ENCODE measurements around the gene CALM3. TPM values are rescaled to one million over a fixed set of nuclear protein-coding genes. Genes with fewer than 3 reads are reported as not detected.

The CALM3 gene
- 339 and 343 TPM in 2 replicates for total RNA-seq (2021)
- long read RNA-seq, transcript CALM3-201 (6 exons, 2,289 nt) = major isoform, 475 of 522 reads
- long read RNA-seq, transcript CALM3-202 (6 exons, 702 nt) = minor isoform, 7 of 522 reads
- long read RNA-seq, partial matches to known transcripts = 12 of 522 reads
- long read RNA-seq, other reads (novel, unspliced or antisense) = 23 of 522 reads

DNA sequence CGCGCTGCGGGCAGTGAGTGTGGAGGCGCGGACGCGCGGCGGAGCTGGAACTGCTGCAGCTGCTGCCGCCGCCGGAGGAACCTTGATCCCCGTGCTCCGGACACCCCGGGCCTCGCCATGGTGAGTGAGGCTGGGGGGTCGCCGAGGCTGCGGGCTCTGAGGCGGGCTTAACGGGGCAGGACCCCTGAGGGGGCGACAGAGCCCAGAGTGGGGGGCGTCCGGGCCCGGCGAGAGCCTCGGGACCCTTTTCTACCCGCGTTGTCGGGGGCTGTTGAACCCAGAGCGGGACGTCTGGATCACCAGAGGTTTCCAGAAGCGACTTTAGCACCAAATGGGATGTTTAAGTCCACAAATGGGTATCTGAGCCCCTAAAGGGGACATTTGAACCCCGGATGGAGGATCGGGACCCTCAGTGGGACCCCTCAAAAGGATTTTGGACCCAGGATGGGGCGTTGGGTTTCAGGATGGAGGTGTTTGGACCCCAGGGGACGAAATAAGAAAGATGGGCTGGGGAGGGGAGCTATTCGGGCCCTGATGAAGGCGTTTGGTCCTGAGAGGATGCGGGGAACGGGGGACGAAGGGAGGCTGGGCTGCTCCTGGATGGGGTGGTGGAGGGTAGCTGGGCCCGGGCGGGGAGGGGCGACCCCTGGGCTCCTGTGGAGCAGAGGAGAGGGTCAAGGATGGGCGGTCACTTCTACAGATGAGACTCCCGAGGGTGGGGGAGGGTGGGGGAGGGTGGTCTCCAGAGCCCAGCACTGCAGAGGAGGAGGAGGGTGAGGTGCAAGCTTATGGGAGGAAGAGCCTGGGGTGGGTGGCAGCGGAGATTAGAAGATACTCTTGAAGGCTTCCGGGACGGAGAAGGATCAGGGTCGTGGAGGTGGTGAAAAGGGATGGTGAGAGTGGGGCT is at the start of gene CALM3:
TSS of gene CALM3 (plus strand) at position 13 of the 907 bp plus-strand sequence. CDS start at position 118, 105 bp downstream.
- no peaks in the 10 kb centered on the region for H3K9me3 ChIP-seq (ENCODE audit: control insufficient read depth, low read depth, low read length)
- no peak within 1 kb of the TSS for H3K23ac ChIP-seq (ENCODE audit: insufficient read length, low read depth, low read length)
- no peak within 1 kb of the TSS for H4K8ac ChIP-seq (replicated peaks; ENCODE audit: insufficient read length, low read depth, low read length)
- Mint-ChIP-seq H3K9me3 (peaks cover 3 to 9% of the 10 kb centered on the region in 2 experiments; a peak in 3 of 5 replicates), H3K36me3 (ENCODE audit: insufficient read depth in 1 of 3, low read depth in 3 of 3) (peaks cover 6 to 18% (median 13%) of the 10 kb centered on the region in 3 experiments; a peak in 6 of 7 replicates), H3K4me1 (peaks cover 19 to 31% of the 10 kb centered on the region in 2 experiments), H3K4me3 (peak within 1 kb of the TSS; percentile 94 to 98), H3K27me3 (ENCODE audit: low read depth) (peaks cover 5% of the 10 kb centered on the region; the same call in 1 of the 2 replicates), H3K27ac (peak within 1 kb of the TSS; percentile 100)
- no peak within 1 kb of the TSS for H2BK20ac ChIP-seq (ENCODE audit: low read depth, low read length, poor library complexity, severe bottlenecking)
- H3K4ac ChIP-seq (ENCODE audit: low read depth, low read length) = no peak within 1 kb of the TSS; the same call in 1 of the 2 replicates
- no peaks in the 10 kb centered on the region for H3K4me1 ChIP-seq (ENCODE audit: insufficient read depth, low read length)
- peak within 1 kb of the TSS; percentile 65 for H3K4me2 ChIP-seq (ENCODE audit: insufficient read depth, insufficient read length, low read length)
- H2AK5ac ChIP-seq (ENCODE audit: insufficient read length, low read length) = no peak within 1 kb of the TSS
- peak within 1 kb of the TSS; percentile 83 for H2BK5ac ChIP-seq (ENCODE audit: insufficient read length, low read length)
- peaks cover 7% of the 10 kb centered on the region for H3K79me1 ChIP-seq (ENCODE audit: insufficient read depth, low read depth, low read length, poor library complexity, severe bottlenecking)
- DNase-seq = no peak
- H3K14ac ChIP-seq (ENCODE audit: insufficient read depth, low read length) = peak within 1 kb of the TSS; percentile 90
- H4K91ac ChIP-seq (ENCODE audit: insufficient read length, low read depth, low read length) = no peak within 1 kb of the TSS
- H3K79me2 ChIP-seq (ENCODE audit: insufficient read depth, low read length) = peaks cover 5% of the 10 kb centered on the region; the same call in 1 of the 2 replicates
- no peak within 1 kb of the TSS for H2BK120ac ChIP-seq (ENCODE audit: low read depth, low read length, poor library complexity, severe bottlenecking)
- peak within 1 kb of the TSS; percentile 89 for H3K18ac ChIP-seq (ENCODE audit: insufficient read length, low read depth, low read length)
- WGBS (ENCODE audit: extremely low coverage, insufficient read length, low lambda C conversion rate) = no CpG with 5 or more reads among the region's 51 CpGs
- peak within 1 kb of the TSS; percentile 53 for H3K56ac ChIP-seq (ENCODE audit: insufficient read length, low read depth, low read length)
- peak within 1 kb of the TSS; percentile 88 for H3K9ac ChIP-seq (ENCODE audit: extremely low read depth, insufficient read length, low read length)
- peaks cover 12% of the 10 kb centered on the region for H3K23me2 ChIP-seq (ENCODE audit: insufficient read length, low read depth, low read length, poor library complexity, severe bottlenecking)
- TF ChIP-seq, protein P1, sequence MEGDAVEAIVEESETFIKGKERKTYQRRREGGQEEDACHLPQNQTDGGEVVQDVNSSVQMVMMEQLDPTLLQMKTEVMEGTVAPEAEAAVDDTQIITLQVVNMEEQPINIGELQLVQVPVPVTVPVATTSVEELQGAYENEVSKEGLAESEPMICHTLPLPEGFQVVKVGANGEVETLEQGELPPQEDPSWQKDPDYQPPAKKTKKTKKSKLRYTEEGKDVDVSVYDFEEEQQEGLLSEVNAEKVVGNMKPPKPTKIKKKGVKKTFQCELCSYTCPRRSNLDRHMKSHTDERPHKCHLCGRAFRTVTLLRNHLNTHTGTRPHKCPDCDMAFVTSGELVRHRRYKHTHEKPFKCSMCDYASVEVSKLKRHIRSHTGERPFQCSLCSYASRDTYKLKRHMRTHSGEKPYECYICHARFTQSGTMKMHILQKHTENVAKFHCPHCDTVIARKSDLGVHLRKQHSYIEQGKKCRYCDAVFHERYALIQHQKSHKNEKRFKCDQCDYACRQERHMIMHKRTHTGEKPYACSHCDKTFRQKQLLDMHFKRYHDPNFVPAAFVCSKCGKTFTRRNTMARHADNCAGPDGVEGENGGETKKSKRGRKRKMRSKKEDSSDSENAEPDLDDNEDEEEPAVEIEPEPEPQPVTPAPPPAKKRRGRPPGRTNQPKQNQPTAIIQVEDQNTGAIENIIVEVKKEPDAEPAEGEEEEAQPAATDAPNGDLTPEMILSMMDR (conservative IDR thresholded peaks at IDR 0.05) = no peak
- peak within 1 kb of the TSS; percentile 33 for H4K5ac ChIP-seq (ENCODE audit: insufficient read length, low read depth, low read length)
- H2BK15ac ChIP-seq (ENCODE audit: low read depth, low read length) = no peak within 1 kb of the TSS
- H3T11ph ChIP-seq (ENCODE audit: low read length) = peak within 1 kb of the TSS; percentile 42
- H3K27ac ChIP-seq (ENCODE audit: insufficient read length, low read depth, low read length) = peak within 1 kb of the TSS; percentile 49
- no peak within 1 kb of the TSS for H2BK12ac ChIP-seq (ENCODE audit: insufficient read length, low read depth, low read length)
- H4K20me1 ChIP-seq (ENCODE audit: control insufficient read depth, insufficient read depth, insufficient read length) = no peaks in the 10 kb centered on the region
- no peaks in the 10 kb centered on the region for H3K27me3 ChIP-seq (ENCODE audit: insufficient read depth, low read length)
- H2AFZ ChIP-seq (ENCODE audit: low read length) = no peak within 1 kb of the TSS

Measured in H9 (cell line).